HG02884 (cell line): ENCODE data around the gene NRBP1.
A peak's percentile ranks its signal among the peaks of the same experiment; 100 is the strongest.
"Not testable (repeated sequence)": the region's sequence is repeated elsewhere in the genome, so short reads cannot be mapped to it uniquely, and the experiment has no call there.

Experiments used
- ATAC-seq: cut with Tn5 transposase; IDR thresholded peaks from one replicate; pipeline ENCODE4 v1.9.1; 2021; ENCODE audit warnings: mild to moderate bottlenecking, moderate library complexity; ENCODE audit not compliant: unreplicated experiment

The NRBP1 gene

GRCh38 chr2:27421660-27422250 lies 6.7 kb upstream of the NRBP1 start:
- ATAC-seq = no peak

DNA sequence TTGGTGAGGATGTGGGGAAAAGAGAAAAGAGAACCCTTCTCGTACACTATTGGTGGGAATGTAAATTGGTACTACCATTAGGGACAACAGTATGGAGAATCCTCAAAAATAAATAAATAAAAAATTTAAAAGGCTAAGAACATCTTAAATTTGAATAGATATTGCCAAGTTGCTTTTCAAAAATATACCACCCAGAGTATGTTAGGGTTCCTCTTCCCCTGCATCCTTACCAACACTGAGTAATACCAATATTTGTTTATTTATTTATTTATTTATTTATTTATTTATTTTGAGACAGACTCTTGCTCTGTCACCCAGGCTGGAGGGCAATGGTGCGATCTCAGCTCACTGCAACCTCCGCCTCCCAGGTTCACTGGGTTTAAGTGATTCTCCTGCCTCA lies 5.5 kb upstream of the NRBP1 start:
- ATAC-seq = no peak

- not testable (repeated sequence) for ATAC-seq
Observed at GRCh38 chr2:27425039-27425438, 3.4 kb upstream of the NRBP1 start.

DNA sequence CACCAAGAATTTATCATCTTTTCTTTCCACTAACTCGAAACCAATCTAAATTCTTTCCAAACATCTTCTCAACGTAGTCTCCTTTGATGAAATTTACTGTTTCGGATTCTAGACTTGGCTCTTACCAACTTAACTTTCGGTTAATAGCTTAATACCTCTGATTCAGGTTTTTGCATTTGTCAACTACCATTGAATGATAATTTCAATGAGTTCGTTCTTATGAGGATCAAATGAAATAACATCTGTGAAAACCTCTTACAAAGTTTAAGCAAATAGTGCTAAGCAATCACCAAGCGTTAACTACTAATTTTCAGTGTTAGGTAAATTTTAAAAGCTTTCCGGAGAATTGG lies 593 bp upstream of the NRBP1 start:
- ATAC-seq = no peak

- ATAC-seq = peak; percentile 69
Observed at GRCh38 chr2:27428978-27429541, 629 bp downstream of the NRBP1 start.

DNA sequence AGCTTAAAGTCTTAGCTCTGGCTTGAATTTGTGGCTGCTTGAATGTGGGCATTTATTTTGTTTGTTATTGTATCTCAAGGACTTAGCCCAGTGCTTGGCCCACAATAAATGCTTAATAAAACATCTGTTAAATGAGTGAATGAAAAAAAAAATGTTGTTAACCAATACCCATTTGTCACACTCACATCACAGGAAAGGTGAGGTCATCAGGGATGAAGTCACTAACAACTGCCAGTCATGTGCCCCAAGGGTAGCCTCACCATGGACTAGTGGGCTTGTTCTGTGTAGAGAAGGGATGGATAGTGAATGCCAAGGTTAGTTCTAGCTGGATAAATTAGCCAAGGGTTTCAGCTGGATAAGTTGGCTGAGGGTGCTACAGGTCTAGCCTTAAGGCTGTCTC lies 3.0 kb downstream of the NRBP1 start:
- ATAC-seq = no peak

- no peak for ATAC-seq
Observed at GRCh38 chr2:27435628-27436027, 7.2 kb downstream of the NRBP1 start.

- ATAC-seq = no peak
Observed at GRCh38 chr2:27441226-27441926, 12.9 kb downstream of the NRBP1 start.

DNA sequence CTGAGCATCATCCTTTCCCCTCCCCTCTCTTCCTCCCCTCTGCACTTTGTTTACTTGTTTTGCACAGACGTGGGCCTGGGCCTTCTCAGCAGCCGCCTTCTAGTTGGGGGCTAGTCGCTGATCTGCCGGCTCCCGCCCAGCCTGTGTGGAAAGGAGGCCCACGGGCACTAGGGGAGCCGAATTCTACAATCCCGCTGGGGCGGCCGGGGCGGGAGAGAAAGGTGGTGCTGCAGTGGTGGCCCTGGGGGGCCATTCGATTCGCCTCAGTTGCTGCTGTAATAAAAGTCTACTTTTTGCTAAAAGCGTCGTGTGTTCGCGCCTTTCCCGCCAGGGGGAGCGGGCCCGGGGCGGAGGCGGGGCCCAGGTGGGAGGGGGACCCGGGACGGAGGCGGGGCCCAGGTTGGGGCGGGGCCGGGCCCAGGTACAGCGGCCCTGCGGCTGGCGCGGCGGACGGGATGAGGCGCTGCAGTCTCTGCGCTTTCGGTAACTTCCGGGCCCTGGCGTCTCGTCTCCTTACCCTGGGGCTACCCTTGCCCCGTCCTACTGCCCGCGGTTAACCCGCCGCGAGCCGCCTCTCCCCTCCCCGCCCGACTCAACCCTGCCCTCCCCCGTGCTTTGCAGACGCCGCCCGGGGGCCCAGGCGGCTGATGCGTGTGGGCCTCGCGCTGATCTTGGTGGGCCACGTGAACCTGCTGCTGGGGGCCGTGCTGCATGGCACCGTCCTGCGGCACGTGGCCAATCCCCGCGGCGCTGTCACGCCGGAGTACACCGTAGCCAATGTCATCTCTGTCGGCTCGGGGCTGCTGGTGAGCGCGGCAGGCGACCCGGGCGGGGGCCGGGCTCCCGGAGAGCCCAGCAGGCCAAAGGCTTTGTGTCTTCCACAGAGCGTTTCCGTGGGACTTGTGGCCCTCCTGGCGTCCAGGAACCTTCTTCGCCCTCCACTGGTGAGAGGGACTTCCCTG lies 13.8 kb downstream of the NRBP1 start, which contains the start of gene KRTCAP3:
KRTCAP3 (plus strand) TSS at position 424 of the 962 bp plus-strand sequence; CDS start at position 456, 32 bp downstream.
- ATAC-seq = no peak

GRCh38 chr2:27442920-27443282 lies 14.5 kb downstream of the NRBP1 start:
- no peak for ATAC-seq

GRCh38 chr2:27445155-27445554 lies 16.7 kb downstream of the NRBP1 start:
- ATAC-seq = no peak

DNA sequence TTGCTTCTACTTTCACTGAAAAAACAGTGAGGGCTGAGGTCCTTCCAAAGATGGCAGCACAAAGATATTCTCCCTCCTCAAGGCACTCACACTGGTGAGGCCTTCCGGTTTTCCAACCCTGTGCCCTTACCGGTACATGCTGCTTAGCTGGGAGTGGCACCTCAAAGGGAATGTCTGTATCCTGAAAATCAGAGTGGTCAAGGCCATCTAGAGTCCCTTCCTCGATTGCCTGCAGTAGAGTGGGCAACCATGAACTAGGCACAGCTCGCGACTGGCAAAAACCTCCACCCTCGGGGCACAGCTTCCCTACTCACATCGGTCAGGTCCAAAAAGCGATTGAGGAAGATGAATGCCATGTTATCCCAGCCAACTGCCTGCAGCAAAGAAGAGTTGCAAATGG lies 17.2 kb downstream of the NRBP1 start:
- no peak for ATAC-seq

DNA sequence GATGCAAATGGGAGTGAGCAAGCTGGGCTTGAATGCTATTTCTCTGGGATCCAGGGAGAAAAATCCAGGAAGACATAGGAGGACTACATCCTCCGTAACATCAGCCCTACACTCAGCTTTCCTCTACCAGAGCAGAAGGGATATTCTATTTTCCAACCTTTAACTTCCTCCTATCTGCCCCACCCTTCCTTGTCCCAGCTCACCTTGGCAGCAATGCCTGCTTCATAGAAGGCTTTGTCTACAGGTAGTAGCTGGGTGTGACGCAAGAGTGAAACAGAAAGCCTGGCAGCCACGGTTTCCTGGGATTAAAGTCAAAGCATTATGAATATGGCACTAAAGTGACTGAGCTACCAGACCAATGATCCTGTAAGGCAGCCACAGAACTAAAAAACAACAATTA lies 17.6 kb downstream of the NRBP1 start:
- ATAC-seq = no peak

DNA sequence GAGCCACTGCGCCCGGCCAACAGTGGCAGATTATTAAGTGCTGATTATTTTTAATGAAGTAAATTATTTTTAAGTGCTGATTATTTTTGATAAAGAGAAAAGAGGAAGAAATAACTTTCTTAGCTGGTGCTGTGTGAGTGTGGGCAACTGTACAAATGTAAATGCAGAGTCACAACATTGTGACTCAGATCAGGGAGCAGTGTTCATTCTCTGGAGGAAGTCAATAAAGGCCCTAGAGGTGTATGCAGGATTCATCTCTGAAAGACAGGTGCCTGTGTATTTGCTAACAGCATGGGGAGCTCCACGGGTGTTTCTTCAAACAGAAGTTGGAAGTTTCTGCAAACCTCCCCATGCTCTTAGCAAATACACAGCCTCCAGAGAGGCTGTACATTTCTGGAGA lies 19.9 kb downstream of the NRBP1 start:
- ATAC-seq = no peak

DNA sequence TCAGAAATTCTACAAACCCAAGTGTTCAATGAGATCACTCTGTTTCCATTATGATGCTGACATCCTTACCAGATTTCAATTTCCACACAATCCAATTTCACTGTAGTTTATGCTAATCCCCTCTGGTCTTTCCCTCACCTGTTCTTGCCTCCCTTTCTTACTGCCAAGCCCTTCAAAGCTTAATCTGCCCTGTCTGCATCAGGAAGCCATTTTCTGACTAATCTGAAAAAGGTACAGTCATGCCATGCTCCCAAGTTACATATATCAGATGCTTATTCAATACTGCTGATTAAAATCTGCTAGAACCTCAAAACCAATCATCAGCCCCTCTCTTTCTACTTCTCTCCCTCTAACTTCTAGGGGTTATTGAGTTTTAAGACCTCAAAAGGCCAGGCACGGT lies 22.7 kb downstream of the NRBP1 start:
- no peak for ATAC-seq

DNA sequence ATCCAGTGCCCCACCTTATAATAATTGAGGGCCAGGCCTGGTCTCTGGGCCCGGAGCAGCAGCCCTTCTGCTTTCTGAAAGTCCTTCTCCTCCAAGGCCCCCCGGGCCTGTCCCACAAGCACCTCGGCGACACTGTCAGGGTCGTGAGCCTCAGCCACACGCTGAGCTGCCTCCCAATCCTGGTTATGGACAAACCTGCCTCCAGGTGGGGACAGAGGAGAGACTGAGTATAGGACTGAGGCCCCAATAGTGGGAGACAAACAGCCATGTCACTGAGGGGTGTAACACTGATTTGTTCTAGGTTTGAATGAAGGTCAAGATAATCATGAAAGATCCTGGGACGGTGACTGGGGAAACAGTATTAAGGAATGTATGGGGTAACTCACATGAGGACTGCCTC lies 25.5 kb downstream of the NRBP1 start:
- no peak for ATAC-seq

DNA sequence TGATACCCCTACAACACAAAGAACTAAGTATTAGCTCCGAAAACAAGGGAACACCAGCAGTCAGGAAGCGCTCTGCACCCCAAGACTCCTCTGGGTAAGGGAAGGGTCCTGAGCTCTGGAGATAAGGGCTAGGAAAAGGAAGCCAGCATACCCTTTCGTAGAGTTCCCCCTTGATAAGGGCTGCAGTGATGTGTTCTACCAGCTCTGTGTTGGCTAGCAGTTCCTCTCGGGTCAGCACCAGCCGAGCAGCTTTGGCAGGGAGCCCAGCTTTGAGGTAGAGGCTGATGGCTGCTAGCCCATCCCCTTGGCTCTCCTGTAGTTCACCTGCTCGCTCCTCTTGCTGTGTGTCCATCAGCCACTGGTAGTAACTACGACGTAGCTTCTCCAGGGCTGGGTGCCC lies 32.7 kb downstream of the NRBP1 start:
- ATAC-seq = no peak

DNA sequence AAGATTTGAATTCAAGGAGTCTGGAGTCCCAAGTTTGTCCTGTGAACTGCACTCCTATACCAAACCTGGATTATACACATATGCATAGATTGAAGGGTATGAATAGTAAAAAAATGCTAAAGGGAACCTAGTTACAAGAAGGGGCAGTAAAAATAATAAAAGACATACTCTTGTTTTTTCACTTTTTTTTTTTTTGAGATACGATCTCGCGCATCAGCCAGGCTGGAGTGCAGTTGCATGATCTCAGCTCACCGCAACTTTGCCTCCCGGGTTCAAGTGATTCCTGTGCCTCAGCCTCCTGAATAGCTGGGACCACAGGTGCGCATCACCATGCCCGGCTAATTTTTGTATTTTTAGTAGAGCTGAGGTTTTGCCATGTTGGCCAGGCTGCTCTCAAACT lies 36.0 kb downstream of the NRBP1 start:
- no peak for ATAC-seq

GRCh38 chr2:27471961-27472360 lies 43.5 kb downstream of the NRBP1 start:
- ATAC-seq = no peak

- no peak for ATAC-seq
Observed at GRCh38 chr2:27485496-27485895, 57.1 kb downstream of the NRBP1 start.

DNA sequence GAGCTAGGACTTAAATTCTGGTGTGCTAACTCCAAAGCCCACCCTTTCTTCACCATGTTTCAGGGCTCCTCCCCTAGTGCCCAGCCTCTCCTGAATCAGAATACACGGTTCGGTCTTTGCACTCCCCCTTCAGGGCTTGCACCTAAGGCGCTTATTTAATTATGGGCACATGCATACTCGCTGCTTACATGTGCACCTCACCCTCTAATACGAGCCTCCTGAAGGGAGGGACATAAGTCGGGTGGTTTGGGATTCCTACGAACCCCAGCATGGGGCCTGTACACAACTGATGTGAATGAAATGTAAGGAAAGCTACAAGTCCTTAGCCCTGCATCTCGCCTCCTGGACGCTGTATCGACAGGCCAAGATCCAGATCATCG lies 60.7 kb downstream of the NRBP1 start:
- no peak for ATAC-seq
